Astrocyte of the spinal cord (primary cell): ENCODE results near the gene SGPL1.

Source experiments
- DNase-seq: peaks from one replicate; pipeline ENCODE4 v3.0.0; 2011; ENCODE audit warnings: low read depth, low spot score
- H3K4me3 ChIP-seq: 2 replicates; pipeline ENCODE4 v1.5.1; 2011; ENCODE audit warnings: low read depth, mild to moderate bottlenecking, low read length, moderate library complexity
- in situ Hi-C: cut with HindIII; loops from 2 replicates; pipeline ENCODE4 v1.10.0; 2017; ENCODE audit warnings: low sequenced_read_pairs
- TF ChIP-seq, protein P1 (sequence below): IDR thresholded peaks from 2 replicates; pipeline ENCODE4 v1.5.1; 2012; ENCODE audit warnings: low read depth, mild to moderate bottlenecking, low read length, inconsistent platforms

The SGPL1 gene

DNA sequence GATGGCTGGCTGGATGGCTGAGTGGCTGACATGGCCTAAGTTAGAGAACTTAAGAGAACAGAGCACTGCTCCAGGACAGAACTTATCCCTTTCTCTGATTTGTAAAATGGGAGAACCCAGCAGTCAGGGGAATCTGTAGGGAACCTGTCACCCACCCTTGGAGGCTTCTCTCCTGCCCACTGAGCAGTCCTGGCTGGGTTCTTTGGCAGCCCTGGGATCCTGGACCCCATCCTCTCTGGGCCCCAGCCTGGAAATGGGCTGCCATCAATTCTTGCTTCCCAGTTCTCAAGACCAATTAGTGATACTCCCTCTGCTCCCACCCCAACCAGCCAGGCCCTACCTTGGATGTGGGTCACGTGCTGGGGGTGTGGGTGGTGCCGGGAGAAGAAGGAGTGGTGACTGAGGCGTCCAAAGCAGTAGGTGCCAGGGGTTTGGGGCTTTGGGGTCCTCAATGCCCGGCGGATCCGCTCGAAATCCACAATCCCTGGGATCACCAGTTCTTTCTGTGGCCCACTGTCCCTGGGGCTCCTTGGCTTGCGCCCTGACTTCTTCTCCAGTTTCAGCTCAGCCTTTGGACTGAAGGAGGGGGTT, 34.2 kb upstream of the SGPL1 start:
- in situ Hi-C loops: no loop called here
- no peak overlapping the region for H3K4me3 ChIP-seq
- no peak for DNase-seq
- TF ChIP-seq, protein P1, sequence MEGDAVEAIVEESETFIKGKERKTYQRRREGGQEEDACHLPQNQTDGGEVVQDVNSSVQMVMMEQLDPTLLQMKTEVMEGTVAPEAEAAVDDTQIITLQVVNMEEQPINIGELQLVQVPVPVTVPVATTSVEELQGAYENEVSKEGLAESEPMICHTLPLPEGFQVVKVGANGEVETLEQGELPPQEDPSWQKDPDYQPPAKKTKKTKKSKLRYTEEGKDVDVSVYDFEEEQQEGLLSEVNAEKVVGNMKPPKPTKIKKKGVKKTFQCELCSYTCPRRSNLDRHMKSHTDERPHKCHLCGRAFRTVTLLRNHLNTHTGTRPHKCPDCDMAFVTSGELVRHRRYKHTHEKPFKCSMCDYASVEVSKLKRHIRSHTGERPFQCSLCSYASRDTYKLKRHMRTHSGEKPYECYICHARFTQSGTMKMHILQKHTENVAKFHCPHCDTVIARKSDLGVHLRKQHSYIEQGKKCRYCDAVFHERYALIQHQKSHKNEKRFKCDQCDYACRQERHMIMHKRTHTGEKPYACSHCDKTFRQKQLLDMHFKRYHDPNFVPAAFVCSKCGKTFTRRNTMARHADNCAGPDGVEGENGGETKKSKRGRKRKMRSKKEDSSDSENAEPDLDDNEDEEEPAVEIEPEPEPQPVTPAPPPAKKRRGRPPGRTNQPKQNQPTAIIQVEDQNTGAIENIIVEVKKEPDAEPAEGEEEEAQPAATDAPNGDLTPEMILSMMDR: no peak

DNA sequence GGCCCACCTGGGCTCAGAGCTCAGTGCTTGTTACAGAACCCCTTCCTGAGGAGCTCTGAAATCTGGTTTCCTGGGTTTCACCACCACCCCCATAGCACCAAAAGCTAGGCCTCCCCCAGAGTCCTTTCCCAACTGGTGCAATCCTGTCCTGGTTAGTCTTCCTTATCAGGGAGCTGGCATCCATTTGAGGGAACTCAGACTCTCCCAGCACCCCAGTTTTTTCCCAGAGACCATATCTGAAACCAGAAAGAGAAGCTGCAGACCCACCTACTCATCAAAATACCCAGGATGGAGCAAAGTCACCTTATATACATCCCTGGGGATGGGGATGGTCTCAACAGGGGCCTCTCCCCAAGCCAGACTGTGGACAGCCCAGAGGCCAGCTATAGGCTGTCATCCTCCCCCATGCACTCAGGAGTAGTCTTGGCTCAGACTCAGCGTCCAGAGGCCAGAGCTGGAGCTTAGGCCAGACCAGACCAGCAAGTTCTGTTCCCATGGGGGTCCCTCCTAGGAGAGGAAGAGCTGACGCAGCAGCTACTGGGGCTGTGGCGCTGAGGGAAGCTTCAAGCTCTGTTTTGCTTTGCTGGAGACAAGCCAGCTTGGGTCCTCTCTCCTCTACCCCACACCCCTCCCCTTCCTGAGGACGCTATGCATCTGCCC, 33.5 kb upstream of the SGPL1 start:
- no peak for DNase-seq
- TF ChIP-seq, protein P1: no peak
- in situ Hi-C loops: no loop called here
- H3K4me3 ChIP-seq: no peak overlapping the region

DNA sequence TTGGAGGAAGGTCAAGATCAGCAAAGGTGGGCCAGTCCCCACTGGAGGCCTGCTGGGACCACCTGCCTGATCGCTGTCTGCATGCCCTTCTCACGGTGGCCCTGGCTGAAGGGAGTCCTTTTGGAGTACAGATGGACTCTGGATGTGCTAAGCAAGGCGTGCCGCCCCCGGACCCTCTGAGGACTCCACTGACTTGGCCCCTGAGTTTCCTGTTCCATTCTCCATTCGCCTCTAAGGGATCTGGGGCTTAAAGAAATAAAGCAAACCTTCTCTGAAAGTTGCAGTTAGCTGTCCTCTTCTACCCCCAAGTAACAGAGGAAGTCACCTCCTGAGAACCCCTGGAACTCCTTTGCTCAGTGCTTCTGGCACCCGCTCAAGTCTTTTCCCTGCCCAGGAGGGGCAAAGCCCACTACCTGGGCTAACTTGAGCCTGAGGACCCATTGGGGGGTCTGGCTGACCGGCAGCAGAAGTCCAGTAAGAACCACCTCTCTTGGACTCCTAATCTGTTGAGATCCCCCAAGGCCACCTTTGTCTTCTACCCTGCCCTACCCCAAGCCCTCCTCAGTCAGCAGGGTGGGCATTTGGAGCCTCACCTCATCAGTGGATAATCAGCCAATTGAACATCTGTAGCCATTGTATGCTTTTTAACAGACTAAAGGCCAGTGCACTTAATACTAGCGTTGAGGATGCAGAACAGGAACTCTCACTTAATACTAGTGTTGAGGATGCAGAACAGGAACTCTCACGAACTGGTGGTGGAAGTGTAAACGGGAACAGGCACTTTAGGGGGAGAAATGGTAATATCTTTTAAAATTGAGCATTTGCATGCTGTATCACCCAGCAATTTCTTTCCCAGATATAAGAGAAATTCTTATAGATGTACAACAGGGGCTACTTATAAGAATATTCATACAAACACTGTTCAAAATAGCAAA, 32.7 kb upstream of the SGPL1 start:
- no peak for DNase-seq
- in situ Hi-C loops: no loop called here
- no peak overlapping the region for H3K4me3 ChIP-seq
- TF ChIP-seq, protein P1: no peak

DNA sequence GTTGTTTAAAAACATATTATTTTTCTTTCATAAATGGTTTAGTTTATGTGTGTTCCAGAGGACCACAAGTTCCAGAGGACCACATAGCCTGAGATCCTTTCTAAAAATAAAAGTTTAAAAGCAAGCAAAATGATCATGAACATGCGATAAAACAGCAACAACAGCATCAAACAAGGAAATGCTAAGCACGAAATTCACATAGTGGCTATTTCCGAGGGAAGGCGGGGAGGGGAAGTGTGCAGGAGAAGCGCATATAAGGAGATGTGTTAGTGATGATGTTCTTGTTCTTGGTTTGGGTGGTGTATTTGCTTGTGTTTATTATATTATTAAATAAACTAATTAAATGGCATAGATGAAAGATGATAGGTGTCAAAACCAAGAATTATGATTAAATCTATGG, 31.7 kb upstream of the SGPL1 start:
- H3K4me3 ChIP-seq: no peak overlapping the region
- TF ChIP-seq, protein P1: no peak
- in situ Hi-C loops: no loop called here
- no peak for DNase-seq

DNA sequence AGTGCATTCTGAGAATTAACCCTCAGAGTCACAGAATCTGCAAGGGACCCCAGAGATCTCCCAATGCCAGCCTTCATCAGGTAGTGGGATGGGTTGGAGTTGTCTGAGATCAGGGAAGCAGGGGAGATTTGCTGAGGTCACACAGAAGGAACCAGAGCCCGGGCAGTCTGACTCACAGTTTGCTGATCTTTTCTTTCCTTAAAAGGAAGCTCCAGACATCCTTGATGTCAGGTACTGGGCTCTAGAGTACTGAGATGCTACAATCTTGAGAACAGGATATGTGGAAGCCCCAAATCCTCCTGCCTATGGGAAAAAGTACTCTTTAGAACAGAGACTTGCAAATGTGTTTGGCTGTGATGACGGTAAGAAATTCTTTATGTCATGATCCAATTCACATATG, 31.3 kb upstream of the SGPL1 start:
- no peak overlapping the region for H3K4me3 ChIP-seq
- TF ChIP-seq, protein P1: no peak
- DNase-seq: peak; percentile 25
- in situ Hi-C loops: no loop called here

DNA sequence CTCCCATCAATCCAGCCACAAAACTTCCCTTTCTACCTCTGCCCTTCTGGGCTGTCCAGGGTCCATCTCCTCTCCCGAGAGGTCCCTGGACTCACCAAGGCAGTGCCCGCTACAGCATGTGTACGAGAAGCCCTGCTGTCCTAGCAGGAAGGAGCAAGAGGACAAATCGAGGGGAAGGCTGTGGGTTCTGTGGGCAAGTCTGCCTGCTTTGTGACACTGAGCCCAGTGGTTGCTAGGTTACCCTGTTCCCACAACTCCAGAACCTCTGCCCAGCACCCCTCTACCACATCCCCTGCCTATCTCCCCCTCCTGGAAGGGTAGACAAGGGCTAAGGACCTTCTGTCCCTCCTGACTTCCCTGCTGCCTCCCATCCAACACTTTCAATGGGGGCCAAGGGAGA, 30.6 kb upstream of the SGPL1 start, which contains the start of gene TBATA:
TBATA (minus strand) TSS at position 188 of the 400 bp plus-strand sequence. CDS start 1,998 bp downstream, outside the sequence.
- no peak within 1 kb of the TSS for H3K4me3 ChIP-seq
- no peak for DNase-seq
- in situ Hi-C loops: no loop called here
- TF ChIP-seq, protein P1: no peak
